ENCODE results near the gene STK39. TPM values are rescaled to one million over a fixed set of nuclear protein-coding genes. Genes with fewer than 3 reads are reported as not detected.

Gene STK39
- total RNA-seq, 4 donors from 2014 or later = 17.4 to 27.6 (median 20.6) TPM

GRCh38 chr2:167942366-167943081, 304.9 kb downstream of the STK39 start:
- Histone ChIP-seq H3K4me3 (no peak overlapping the region), H3K27ac (no peak overlapping the region), H3K4me1 (no peaks in the 10 kb centered on the region), H3K9me3 (no peaks in the 10 kb centered on the region), H3K36me3 (no peaks in the 10 kb centered on the region), H3K27me3 (no peaks in the 10 kb centered on the region)
- intact Hi-C loops (cut with DNase I) = no loop called here
- 30 to 34% methylated on average over 3 of the region's 3 CpGs for WGBS, 2 donors
- TF ChIP-seq POLR2A (IDR thresholded peaks at IDR 0.05) = no peak
- no peak for TF ChIP-seq CTCF (IDR thresholded peaks at IDR 0.05)
- no peak for DNase-seq

GRCh38 chr2:167941604-167942003, 305.8 kb downstream of the STK39 start:
- Histone ChIP-seq H3K9me3 (no peaks in the 10 kb centered on the region), H3K27me3 (no peaks in the 10 kb centered on the region), H3K27ac (no peak overlapping the region), H3K4me1 (no peaks in the 10 kb centered on the region), H3K36me3 (no peaks in the 10 kb centered on the region), H3K4me3 (no peak overlapping the region)
- intact Hi-C loops (cut with DNase I) = no loop called here
- 84 to 88% methylated on average over 9 of the region's 9 CpGs for WGBS, 2 donors
- TF ChIP-seq POLR2A (IDR thresholded peaks at IDR 0.05) (no peak), CTCF (IDR thresholded peaks at IDR 0.05) (no peak)
- no peak for DNase-seq

- Histone ChIP-seq H3K27ac (no peak overlapping the region), H3K36me3 (no peaks in the 10 kb centered on the region), H3K4me1 (no peaks in the 10 kb centered on the region), H3K4me3 (no peak overlapping the region), H3K9me3 (no peaks in the 10 kb centered on the region), H3K27me3 (no peaks in the 10 kb centered on the region)
- no peak for TF ChIP-seq CTCF (IDR thresholded peaks at IDR 0.05)
- TF ChIP-seq POLR2A (IDR thresholded peaks at IDR 0.05) = no peak
- intact Hi-C loops (cut with DNase I) = no loop called here
- WGBS, 2 donors = 88 to 91% methylated on average over 11 of the region's 11 CpGs
- no peak for DNase-seq
Observed at GRCh38 chr2:167940734-167941507, 306.5 kb downstream of the STK39 start.

- Histone ChIP-seq H3K9me3 (no peaks in the 10 kb centered on the region), H3K36me3 (no peaks in the 10 kb centered on the region), H3K27ac (no peak overlapping the region), H3K4me1 (no peaks in the 10 kb centered on the region), H3K4me3 (no peak overlapping the region), H3K27me3 (no peaks in the 10 kb centered on the region)
- intact Hi-C loops (cut with DNase I) = no loop called here
- TF ChIP-seq CTCF (IDR thresholded peaks at IDR 0.05) (no peak), POLR2A (IDR thresholded peaks at IDR 0.05) (no peak)
- DNase-seq = no peak
- 62 to 70% methylated on average over 3 of the region's 3 CpGs for WGBS, 2 donors
Observed at GRCh38 chr2:167940346-167940725, 307.1 kb downstream of the STK39 start.
